Measurements from ENCODE around the gene IQCK.

- no peak for TF ChIP-seq POLR2AphosphoS5 (IDR thresholded peaks at IDR 0.05)
- no peak for TF ChIP-seq CTCF (IDR thresholded peaks at IDR 0.05)
- TF ChIP-seq POLR2A (IDR thresholded peaks at IDR 0.05): no peak
Observed at GRCh38 chr16:19831678-19832077, 113.6 kb downstream of the IQCK start.
